Measurements from ENCODE around the gene TRIM66.

DNA sequence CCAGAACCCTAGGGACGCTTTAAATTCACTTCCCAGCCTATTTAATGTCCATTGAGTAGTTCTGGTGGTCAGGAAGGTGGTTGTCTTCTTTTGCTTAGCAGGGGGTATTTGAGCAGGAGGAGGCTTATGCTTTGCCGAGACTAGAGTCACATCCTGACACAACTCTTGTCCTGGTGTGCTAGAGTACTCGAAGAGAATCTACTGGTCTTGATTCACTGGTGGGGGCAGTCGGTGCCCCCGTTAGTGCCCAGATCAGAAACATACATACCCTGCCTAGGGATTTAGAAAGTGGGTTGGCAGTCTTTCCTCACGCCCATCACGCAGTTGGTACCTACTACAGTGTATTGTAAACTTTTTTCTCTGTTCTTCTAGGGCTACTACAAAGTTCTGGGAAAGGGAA lies 2.8 kb upstream of the TRIM66 start:
- no peak for TF ChIP-seq CTCF (IDR thresholded peaks at IDR 0.05; ENCODE audit: poor library complexity)
- no peak for TF ChIP-seq EZH2 (IDR thresholded peaks at IDR 0.05; ENCODE audit: borderline replicate concordance)

All from hepatocyte (in vitro differentiated cells).